T47D (cell line): Measurements from ENCODE around the gene PTPRK.

Experiments
- DNase-seq, 2 experiments: peaks; one replicate each; pipeline versions ENCODE4 v3.0.0 to v3.0.0-alpha.2; 2011 to 2012; ENCODE audit warnings: low read depth in 1 of 2, low spot score in 1 of 2
- JUND ChIP-seq: IDR thresholded peaks from 2 replicates; pipeline ENCODE4 v1.6.1; 2012; ENCODE audit warnings: low read depth
- in situ Hi-C: cut with HindIII; loops from 2 replicates; pipeline ENCODE4 v1.10.0; 2016; ENCODE audit warnings: low sequenced_read_pairs, low pct_unique_long_range_greater_than_20kb

PTPRK gene

GRCh38 chr6:128259029-128259724 lies 261.2 kb downstream of the PTPRK start:
- no peak for DNase-seq
- no peak for TF ChIP-seq JUND
- in situ Hi-C loops, result no loop called here

GRCh38 chr6:128256095-128256494 lies 264.3 kb downstream of the PTPRK start:
- DNase-seq, result no peak
- in situ Hi-C loops, result no loop called here
- TF ChIP-seq JUND, result no peak

- DNase-seq, result no peak
- TF ChIP-seq JUND, result no peak
- in situ Hi-C loops, result no loop called here
These were observed 267.8 kb downstream of the PTPRK start for GRCh38 chr6:128252341-128253176.

GRCh38 chr6:128251445-128252340 lies 268.7 kb downstream of the PTPRK start:
- DNase-seq, result no peak
- no peak for TF ChIP-seq JUND
- in situ Hi-C loops, result no loop called here

- in situ Hi-C loops, result no loop called here
- DNase-seq, result no peak
- no peak for TF ChIP-seq JUND
These were observed 269.9 kb downstream of the PTPRK start for GRCh38 chr6:128250370-128251070.

- no peak for DNase-seq
- no peak for TF ChIP-seq JUND
- in situ Hi-C loops, result no loop called here
These were observed 271.0 kb downstream of the PTPRK start for GRCh38 chr6:128249429-128249828.

GRCh38 chr6:128246472-128247260 lies 273.7 kb downstream of the PTPRK start:
- no peak for TF ChIP-seq JUND
- DNase-seq, result no peak
- in situ Hi-C loops, result no loop called here

- DNase-seq, result no peak
- in situ Hi-C loops, result no loop called here
- TF ChIP-seq JUND, result no peak
These were observed 275.5 kb downstream of the PTPRK start for GRCh38 chr6:128244751-128245405.

- in situ Hi-C loops, result no loop called here
- no peak for DNase-seq
- TF ChIP-seq JUND, result no peak
These were observed 277.5 kb downstream of the PTPRK start for GRCh38 chr6:128242765-128243403.

- in situ Hi-C loops, result no loop called here
- no peak for TF ChIP-seq JUND
- no peak for DNase-seq
These were observed 279.2 kb downstream of the PTPRK start for GRCh38 chr6:128241216-128241615.
